Fibroblast of the conjunctiva (primary cell): ENCODE measurements around the gene SHC1.

ENCODE experiments used
- DNase-seq: peaks from one replicate; pipeline ENCODE4 v3.0.0-alpha.2; 2010; ENCODE audit warnings: low read depth

Gene SHC1

DNA sequence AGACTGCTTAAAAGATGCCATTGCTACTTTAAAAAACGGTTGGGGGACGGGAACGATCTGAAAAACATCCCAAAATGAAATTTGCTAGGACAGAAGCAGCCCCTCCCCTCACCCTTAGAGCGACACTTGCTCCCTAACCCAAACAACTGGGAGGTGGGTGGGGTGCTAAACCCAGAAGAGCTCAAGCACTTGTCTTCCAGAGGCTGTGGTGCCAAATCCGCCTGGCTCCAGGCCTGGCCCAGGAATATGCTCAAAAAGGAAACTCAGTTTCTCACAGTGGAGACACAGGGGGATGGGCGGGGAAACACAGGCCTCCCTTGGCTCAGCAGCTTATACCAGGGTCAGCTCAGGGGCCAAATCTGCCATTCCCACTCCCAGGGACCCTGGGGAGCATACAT lies 14.0 kb downstream of the SHC1 start:
- DNase-seq: no peak

- DNase-seq: peak; percentile 80
These were observed 14.6 kb downstream of the SHC1 start, which contains the start of gene PBXIP1 for GRCh38 chr1:154955718-154956543. PBXIP1 (minus strand) TSS chr1:154956099; CDS start chr1:154953721, 2,378 bp downstream.

DNA sequence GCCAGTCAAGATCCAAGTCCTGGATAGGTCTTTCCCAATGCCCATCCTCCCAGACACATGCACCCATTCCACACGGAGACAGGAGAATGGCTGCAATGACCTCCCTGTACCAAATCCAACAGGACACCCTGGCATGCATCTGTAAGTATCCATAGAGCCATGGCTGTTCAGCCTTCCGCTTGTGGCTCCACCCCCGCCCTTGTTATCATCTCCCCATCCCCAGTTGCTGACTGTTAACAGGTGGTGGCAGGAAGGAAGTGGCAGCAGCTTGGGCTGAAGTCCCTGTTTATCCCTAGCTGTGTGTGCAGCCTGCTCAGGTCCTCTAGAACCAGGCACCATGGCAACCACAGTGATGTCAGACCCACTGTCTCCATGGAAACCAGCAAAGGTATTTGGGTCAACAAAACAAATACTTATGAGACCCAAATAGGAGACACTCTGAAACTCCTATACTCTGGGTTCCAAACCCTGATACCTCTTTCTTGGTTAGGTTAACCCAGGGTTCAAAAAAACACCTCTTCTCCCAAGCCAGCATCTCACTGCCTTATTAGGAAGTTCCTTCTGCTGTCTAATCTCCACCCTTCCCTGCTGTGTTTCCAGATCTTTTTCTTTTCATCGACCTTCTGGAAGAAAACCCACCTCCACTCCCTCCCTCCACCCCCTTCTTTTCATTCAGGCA lies 15.4 kb downstream of the SHC1 start:
- DNase-seq: no peak

- DNase-seq: no peak
These were observed 16.0 kb downstream of the SHC1 start for GRCh38 chr1:154954541-154954940.

DNA sequence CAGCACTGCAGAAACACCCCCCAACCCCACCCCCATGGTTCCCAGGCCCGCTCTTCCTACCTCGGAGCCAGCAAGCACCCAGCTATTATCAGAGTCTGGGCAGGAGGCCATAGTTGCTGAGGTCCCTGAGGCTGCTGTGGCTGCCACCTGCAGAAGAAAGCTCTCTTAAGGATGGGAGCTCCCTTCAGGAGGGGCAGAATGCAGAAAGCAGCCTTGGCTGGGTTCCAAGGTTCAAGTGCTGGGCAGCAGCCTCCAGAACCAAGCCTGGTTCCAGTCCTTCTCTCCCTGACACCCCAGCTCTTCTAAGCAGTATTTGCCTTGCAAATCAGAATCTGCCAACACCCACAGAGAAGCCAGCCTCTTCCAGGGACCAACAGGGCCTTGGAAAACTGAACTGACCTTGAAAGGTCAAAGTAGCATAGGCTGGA lies 16.9 kb downstream of the SHC1 start:
- no peak for DNase-seq

DNA sequence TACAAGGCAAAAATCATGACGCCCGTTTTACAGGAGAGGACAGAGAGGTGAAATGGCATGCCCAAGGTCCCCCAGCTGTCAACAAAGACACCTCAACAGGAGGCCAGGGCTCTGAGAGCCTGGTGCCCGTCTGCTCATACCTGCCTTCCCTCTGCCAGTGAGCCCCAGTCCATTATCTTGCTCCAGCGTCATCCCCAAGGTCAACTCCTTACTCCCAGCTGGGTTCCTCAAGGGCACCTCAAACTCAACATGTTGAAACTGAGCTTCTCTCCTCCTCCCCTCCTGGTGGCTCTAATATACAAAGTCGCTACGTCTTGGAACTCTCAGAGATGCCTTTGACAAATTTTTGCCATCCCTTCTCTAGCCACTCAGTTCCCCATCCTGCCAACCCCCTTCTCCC lies 17.9 kb downstream of the SHC1 start:
- DNase-seq: no peak

GRCh38 chr1:154951901-154952657 lies 18.5 kb downstream of the SHC1 start:
- DNase-seq: no peak

DNA sequence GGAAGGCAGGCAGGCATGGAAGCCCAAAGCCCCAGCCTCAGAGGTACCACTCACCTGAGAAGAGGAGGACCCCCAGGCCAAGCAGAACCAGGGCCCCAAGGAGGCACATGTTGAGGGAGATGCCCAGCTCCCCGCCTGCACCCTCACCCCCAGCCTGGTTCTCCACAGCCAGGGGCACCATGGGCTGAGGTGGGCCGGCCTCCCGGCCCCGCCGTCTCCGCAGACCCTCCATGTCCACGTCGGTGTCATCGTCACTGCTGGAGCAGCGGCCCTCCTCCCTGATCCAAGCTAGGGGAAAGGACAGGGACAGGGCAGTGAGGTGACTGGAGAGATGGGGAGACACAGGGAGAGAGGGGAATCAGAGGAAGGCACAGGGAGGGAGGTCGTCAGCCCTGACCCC lies 22.5 kb downstream of the SHC1 start:
- DNase-seq: no peak

- no peak for DNase-seq
These were observed 24.3 kb downstream of the SHC1 start for GRCh38 chr1:154945962-154946850.

DNA sequence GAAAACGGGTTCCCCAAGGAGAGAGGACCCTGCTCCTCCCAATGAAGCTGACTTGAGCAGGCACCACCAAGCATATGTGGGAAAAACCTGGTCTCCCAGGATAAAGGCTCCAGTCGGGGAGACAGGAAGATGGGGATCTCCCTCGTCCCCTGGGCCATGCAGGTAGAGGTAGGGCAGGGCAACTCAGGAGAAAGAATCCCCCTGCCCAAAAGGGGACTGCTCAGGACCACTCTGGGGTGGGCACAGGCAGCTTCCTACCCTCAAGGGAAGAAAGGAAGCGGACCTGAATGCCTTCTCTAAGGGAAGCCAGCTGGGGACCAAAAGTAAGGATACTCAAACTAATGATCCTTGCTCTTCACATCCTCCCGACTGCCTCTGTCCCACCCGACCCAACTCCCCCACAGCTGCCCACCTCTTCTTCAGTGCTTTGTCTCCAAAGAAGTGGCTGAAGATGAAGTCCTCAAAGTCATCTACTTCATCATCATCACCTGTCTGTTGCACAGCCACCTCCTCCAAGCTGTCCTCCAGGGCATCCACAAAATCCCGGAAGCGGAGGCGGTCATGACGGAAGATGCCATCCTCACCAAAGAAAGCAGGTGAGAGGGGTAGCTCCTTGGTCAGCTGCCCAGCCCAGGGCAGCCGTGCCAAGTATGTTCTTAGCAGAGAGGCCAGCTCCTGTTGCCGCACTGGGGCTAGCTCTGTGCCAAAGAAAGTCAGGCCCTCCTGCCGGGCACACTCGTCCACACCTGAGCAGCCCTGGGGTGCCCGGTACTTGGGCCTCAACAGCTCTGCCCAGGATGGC lies 25.2 kb downstream of the SHC1 start:
- no peak for DNase-seq

- no peak for DNase-seq
These were observed 26.0 kb downstream of the SHC1 start for GRCh38 chr1:154944401-154945159.

- DNase-seq: no peak
These were observed 26.7 kb downstream of the SHC1 start for GRCh38 chr1:154943649-154944400.

DNA sequence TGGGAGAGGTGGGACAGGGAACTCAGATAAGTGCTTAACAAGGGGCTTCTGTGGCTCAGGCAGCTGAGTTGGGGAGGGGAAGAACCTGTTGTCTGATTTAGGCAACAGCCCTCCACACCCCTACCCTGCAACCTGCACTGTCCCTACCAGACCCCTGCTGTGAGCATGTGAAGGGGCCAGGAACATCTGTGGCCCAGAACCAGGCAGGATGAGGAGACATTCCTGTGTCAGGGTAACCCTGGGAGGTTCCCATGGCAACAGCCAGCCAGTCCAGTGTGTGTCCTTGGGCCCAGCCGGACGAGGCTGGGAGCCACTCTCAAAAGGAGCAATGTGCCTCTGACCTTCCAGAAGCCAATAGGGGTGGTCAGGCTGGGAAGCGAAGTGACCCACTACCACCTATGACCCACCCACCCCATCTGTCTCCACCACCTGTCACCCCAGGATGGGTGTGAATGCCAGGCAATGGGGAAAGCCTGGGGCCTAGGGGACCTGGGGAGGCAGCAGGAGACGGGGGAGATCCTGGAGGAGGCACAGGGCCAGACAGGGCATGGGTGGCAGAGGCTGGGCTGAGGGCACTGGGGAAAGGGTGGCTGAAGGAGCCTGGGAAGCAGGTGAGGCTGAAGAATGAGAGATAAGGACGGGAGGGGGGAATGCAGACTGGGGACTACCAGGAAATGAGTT lies 29.1 kb downstream of the SHC1 start:
- no peak for DNase-seq

DNA sequence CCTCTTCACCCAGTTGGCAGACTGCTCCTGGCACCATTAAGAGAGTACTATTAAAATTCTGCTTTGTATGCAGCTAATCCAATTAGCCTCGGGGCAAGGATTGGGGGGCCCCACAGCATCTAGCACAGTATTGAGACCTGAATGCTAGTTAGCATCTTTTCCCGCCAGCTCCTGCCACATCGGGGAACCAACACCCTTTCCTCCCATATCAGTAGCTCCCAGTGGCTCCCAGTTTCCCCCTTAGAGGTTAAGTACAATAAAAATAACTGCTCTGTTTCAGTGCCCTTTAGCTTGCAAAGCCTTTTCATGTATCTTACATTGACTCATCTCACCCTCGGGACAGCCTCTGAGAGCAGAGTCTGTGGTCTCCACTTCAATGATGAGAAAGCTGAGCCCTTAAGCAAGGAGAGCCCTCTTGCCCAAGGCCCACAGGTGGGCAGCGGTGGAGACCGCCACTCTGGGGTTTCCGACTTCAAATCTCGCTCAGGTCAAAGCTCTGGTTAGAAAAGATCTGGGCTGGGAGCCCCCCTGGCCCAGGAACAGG lies 29.8 kb downstream of the SHC1 start:
- DNase-seq: no peak

GRCh38 chr1:154940213-154940560 lies 30.4 kb downstream of the SHC1 start:
- no peak for DNase-seq

DNA sequence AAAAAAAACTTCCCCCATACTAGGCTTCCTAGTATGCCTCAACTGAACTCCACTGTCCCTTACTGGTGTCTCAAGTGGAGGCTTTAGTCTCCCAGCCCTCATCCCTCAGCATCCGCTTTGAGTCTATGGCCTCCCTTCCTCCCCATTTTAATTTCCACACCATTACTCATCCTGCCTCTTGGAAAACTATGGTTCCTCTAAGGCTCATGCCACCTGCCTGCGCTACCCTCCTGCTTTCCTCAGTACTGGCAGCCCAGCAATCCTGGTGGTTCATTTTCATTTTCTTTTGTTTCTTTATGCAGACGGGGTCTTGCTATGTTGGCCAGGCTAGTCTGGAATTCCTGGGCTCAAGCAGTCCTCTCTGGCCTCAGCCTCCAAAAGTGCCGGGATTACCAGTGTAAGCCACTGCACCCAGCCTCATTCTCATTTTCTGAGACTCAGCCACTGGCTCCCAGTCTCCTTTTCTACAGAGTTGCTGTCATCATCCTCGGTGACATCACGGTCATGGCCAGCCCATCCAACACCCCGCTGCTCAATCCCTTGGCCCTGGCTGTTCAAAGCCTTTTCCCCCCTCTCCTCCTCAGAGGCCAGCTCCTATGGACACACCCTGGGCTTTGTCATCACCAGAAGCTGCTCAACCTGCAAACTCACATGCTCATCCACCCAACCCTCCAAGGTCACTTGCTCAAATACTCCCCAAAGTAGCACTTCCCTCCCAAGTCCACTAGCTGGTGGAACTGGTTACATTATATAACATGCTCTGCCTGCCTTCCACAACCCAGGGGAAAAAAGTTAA lies 31.7 kb downstream of the SHC1 start:
- no peak for DNase-seq

DNA sequence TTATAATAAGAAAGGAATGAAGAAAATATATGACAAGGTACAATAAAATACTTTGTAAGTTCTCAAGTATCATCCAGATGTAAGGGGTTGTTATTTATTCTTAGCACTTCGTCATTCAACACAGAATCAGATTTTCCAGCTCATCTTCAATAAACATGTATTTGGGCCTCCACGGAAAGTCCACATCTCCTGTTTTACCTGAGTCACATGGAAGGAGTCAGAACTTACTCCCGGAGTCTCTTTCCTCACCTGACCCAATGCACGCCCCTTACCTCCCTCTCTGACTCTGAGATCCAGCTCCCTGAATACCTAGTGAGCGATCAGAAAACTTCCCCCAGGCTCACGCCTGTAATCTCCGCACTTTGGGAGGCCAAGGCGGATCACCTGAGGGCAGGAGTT lies 32.6 kb downstream of the SHC1 start:
- DNase-seq: no peak
